ENCODE data around the gene WDR26.
"Not testable (repeated sequence)": the region's sequence is repeated elsewhere in the genome, so short reads cannot be mapped to it uniquely, and the experiment has no call there.

- not testable (repeated sequence) for TF ChIP-seq CTCF (IDR thresholded peaks at IDR 0.05; ENCODE audit: insufficient read depth, low read length, poor library complexity, severe bottlenecking); EZH2phosphoT487 (conservative IDR thresholded peaks at IDR 0.05; ENCODE audit: low read length)
Observed at GRCh38 chr1:224349716-224350115, 84.9 kb downstream of the WDR26 start.
